HL-60 (cell line): Measurements from ENCODE around the gene LGR6.

Experiments used
- DNase-seq, 2 experiments: peaks; one replicate each; pipeline ENCODE4 v3.0.0-alpha.2; 2010 to 2020; ENCODE audit warnings: low read depth in 1 of 2, low spot score in 1 of 2
- H3K27ac ChIP-seq: fragments of 250-450 bp; sonication (Bioruptor Pico); replicated peaks from 2 replicates; pipeline ENCODE4 v1.5.1; 2020; ENCODE audit warnings: mild to moderate bottlenecking, moderate library complexity
- H3K27me3 ChIP-seq: fragments of 250-450 bp; sonication (Bioruptor Pico); 2 replicates; pipeline ENCODE4 v1.5.1; 2021; ENCODE audit warnings: mild to moderate bottlenecking, moderate library complexity; ENCODE audit not compliant: insufficient read depth, poor library complexity, severe bottlenecking
- H3K4me3 ChIP-seq: replicated peaks from 2 replicates; pipeline ENCODE4 v1.5.1; 2011; ENCODE audit warnings: mild to moderate bottlenecking, control low read depth, low read length; ENCODE audit not compliant: insufficient read depth
- GABPA ChIP-seq: IDR thresholded peaks from 2 replicates; pipeline ENCODE4 v1.6.1; 2012; ENCODE audit warnings: low read depth
- POLR2AphosphoS5 ChIP-seq: IDR thresholded peaks from 2 replicates; pipeline ENCODE4 v1.6.1; 2012; ENCODE audit warnings: low read depth
- SPI1 ChIP-seq: IDR thresholded peaks from 2 replicates; pipeline ENCODE4 v1.6.1; 2012; ENCODE audit warnings: low read depth, mild to moderate bottlenecking, borderline replicate concordance
- TF ChIP-seq, protein P1 (sequence below): IDR thresholded peaks from one replicate; pipeline ENCODE4 v1.5.1; 2011; ENCODE audit warnings: low read length, control low read depth, inconsistent platforms; ENCODE audit not compliant: insufficient read depth
- TF ChIP-seq, protein P2 (sequence below): IDR thresholded peaks from 2 replicates; pipeline ENCODE4 v1.6.1; 2012; ENCODE audit warnings: low read depth; ENCODE audit not compliant: insufficient replicate concordance

The LGR6 gene

DNA sequence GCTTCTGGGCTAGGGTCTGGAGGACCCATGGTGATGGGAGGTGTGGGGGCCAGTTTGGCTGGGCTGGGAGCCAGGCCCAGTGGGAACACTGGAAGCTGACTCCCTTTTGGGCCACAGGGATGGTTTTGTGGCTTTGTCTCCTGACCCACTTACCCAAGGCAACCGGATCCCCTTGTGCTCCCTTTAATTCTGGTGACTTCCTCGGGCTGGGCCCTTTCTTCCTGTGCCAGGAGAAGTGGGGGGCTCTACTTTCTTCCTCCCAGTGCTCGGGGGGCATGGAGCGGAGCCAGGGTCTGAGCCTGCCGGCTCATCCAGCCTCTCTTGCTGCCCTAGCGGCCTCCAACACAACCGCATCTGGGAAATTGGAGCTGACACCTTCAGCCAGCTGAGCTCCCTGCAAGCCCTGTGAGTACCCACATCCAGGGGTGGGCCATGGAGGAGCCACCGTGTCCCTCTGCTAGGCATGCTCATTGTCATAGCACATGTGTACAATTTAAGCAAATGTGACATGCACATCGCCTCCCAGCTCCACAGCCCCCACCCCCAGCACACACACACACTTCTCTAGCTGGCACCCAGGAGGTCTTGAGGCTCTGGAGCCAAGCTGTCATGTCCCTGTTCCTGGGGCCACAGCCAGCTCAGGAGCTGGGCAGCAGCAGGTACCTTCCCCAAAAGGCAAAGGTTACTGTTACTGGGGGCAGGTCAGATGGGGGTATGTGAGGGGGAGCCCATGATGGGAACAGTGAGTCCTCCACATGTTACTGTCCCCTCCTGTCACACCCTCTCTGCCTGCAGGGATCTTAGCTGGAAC, 113.1 kb downstream of the LGR6 start:
- no peak for DNase-seq
- Histone ChIP-seq H3K27ac (no peak overlapping the region), H3K4me3 (no peak overlapping the region), H3K27me3 (peaks cover 5% of the 10 kb centered on the region)
- TF ChIP-seq, protein P1, sequence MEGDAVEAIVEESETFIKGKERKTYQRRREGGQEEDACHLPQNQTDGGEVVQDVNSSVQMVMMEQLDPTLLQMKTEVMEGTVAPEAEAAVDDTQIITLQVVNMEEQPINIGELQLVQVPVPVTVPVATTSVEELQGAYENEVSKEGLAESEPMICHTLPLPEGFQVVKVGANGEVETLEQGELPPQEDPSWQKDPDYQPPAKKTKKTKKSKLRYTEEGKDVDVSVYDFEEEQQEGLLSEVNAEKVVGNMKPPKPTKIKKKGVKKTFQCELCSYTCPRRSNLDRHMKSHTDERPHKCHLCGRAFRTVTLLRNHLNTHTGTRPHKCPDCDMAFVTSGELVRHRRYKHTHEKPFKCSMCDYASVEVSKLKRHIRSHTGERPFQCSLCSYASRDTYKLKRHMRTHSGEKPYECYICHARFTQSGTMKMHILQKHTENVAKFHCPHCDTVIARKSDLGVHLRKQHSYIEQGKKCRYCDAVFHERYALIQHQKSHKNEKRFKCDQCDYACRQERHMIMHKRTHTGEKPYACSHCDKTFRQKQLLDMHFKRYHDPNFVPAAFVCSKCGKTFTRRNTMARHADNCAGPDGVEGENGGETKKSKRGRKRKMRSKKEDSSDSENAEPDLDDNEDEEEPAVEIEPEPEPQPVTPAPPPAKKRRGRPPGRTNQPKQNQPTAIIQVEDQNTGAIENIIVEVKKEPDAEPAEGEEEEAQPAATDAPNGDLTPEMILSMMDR, result no peak
- TF ChIP-seq POLR2AphosphoS5, result no peak
- no peak for TF ChIP-seq SPI1
- TF ChIP-seq GABPA, result no peak
- TF ChIP-seq, protein P2, sequence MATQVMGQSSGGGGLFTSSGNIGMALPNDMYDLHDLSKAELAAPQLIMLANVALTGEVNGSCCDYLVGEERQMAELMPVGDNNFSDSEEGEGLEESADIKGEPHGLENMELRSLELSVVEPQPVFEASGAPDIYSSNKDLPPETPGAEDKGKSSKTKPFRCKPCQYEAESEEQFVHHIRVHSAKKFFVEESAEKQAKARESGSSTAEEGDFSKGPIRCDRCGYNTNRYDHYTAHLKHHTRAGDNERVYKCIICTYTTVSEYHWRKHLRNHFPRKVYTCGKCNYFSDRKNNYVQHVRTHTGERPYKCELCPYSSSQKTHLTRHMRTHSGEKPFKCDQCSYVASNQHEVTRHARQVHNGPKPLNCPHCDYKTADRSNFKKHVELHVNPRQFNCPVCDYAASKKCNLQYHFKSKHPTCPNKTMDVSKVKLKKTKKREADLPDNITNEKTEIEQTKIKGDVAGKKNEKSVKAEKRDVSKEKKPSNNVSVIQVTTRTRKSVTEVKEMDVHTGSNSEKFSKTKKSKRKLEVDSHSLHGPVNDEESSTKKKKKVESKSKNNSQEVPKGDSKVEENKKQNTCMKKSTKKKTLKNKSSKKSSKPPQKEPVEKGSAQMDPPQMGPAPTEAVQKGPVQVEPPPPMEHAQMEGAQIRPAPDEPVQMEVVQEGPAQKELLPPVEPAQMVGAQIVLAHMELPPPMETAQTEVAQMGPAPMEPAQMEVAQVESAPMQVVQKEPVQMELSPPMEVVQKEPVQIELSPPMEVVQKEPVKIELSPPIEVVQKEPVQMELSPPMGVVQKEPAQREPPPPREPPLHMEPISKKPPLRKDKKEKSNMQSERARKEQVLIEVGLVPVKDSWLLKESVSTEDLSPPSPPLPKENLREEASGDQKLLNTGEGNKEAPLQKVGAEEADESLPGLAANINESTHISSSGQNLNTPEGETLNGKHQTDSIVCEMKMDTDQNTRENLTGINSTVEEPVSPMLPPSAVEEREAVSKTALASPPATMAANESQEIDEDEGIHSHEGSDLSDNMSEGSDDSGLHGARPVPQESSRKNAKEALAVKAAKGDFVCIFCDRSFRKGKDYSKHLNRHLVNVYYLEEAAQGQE, result no peak

DNA sequence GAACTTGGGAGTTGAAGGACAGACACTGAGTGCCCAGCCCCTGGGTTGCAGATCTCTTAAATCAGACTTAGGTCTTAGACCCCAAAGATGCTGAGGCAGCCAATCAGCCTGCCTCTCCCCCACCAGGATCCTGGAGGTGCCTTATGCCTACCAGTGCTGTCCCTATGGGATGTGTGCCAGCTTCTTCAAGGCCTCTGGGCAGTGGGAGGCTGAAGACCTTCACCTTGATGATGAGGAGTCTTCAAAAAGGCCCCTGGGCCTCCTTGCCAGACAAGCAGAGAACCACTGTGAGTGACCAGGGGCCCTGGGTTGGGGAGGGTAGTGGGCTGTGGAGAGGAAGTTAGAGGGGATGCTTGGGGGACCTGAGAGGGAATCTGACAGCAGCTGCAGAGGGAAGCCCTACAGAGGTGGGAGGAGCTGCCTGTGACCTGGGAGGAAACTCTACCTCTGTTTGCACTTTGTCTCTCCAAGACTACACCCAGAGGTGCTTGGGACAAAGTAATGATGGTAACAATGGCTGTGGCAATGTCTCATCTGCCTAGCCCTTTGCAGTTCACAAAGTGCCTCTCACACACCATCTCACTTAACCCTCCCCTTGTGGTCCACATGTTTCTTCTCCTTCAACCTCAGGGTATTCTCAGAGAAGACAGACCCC, 116.6 kb downstream of the LGR6 start:
- Histone ChIP-seq H3K4me3 (no peak overlapping the region), H3K27me3 (peaks cover 11% of the 10 kb centered on the region), H3K27ac (no peak overlapping the region)
- DNase-seq, result no peak
- TF ChIP-seq GABPA, result no peak
- no peak for TF ChIP-seq SPI1
- TF ChIP-seq, protein P2, result no peak
- no peak for TF ChIP-seq POLR2AphosphoS5
- TF ChIP-seq, protein P1, result no peak

DNA sequence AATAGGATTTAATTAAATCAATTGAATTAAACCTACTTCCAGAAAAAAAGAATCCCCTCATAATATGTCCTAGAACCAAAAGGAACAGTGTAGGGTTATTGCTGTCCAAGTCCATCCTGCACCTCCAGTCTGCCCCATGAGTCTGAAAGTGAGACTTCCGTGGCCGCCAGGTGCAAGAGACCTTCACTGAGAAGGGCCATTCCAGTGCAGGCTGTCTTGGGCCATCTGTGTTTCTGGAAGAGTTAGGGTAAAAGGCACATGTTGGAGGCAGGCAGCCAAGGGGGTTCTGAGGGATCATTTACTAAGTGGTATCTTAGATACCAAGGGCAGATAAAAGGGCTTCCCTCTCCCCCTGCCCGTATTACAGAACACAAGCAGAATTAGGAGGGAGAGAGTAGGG, 117.1 kb downstream of the LGR6 start:
- Histone ChIP-seq H3K27me3 (peaks cover 12% of the 10 kb centered on the region), H3K27ac (no peak overlapping the region), H3K4me3 (no peak overlapping the region)
- no peak for DNase-seq
- TF ChIP-seq, protein P2, result no peak
- no peak for TF ChIP-seq SPI1
- no peak for TF ChIP-seq GABPA
- TF ChIP-seq, protein P1, result no peak
